SU-DHL-6 (cell line): ENCODE data around the gene MTCL1.

ENCODE experiments used
- H2AFZ ChIP-seq: fragments of 200-600 bp; sonication (generic); 2 replicates; pipeline ENCODE4 v1.6.1; 2014; ENCODE audit warnings: low read depth, mild to moderate bottlenecking, moderate library complexity, mixed read lengths, antibody characterized with exemption, low read length; ENCODE audit not compliant: severe bottlenecking
- H3F3A ChIP-seq: fragments of 200-600 bp; shearing (Covaris generic); 2 replicates; pipeline ENCODE4 v1.6.0; 2016; ENCODE audit warnings: antibody characterized with exemption, mild to moderate bottlenecking; ENCODE audit not compliant: insufficient read depth
- H3K27ac ChIP-seq: fragments of 200-600 bp; sonication (generic); 2 replicates; pipeline ENCODE4 v1.5.1; 2016; ENCODE audit warnings: low read depth, mild to moderate bottlenecking, low read length, moderate library complexity, mixed read lengths
- H3K27me3 ChIP-seq: fragments of 200-600 bp; sonication (generic), shearing (Covaris generic); 2 replicates; pipeline ENCODE4 v1.6.0; 2014; ENCODE audit warnings: mild to moderate bottlenecking, low read length
- H3K36me3 ChIP-seq: fragments of 200-600 bp; sonication (generic); 2 replicates; pipeline ENCODE4 v1.6.1; 2014; ENCODE audit warnings: mild to moderate bottlenecking, low read length, mixed read lengths
- H3K4me2 ChIP-seq: fragments of 300-600, 200-600 bp; shearing (Covaris generic), sonication (generic); 2 replicates; pipeline ENCODE4 v1.6.0; 2014; ENCODE audit warnings: low read length, low read depth, mild to moderate bottlenecking; ENCODE audit not compliant: poor library complexity, severe bottlenecking
- H3K4me3 ChIP-seq: fragments of 200-600 bp; sonication (generic); 2 replicates; pipeline ENCODE4 v1.5.1; 2014; ENCODE audit warnings: antibody characterized with exemption, low read length, mild to moderate bottlenecking, mixed read lengths; ENCODE audit not compliant: insufficient read depth, poor library complexity, severe bottlenecking
- H3K79me2 ChIP-seq: fragments of 200-600 bp; sonication (generic); 2 replicates; pipeline ENCODE4 v1.6.1; 2014; ENCODE audit warnings: mild to moderate bottlenecking, low read length, moderate library complexity; ENCODE audit not compliant: insufficient read depth
- H3K9ac ChIP-seq: fragments of 200-600 bp; sonication (generic); 2 replicates; pipeline ENCODE4 v1.7.0; 2014; ENCODE audit warnings: mild to moderate bottlenecking, low read length
- H3K9me2 ChIP-seq: fragments of 200-600 bp; sonication (generic); replicated peaks from 2 replicates; pipeline ENCODE4 v1.6.1; 2014; ENCODE audit warnings: low read length; ENCODE audit not compliant: insufficient read depth
- H3K9me3 ChIP-seq: fragments of 200-600 bp; sonication (generic); 2 replicates; pipeline ENCODE4 v1.6.1; 2014; ENCODE audit warnings: low read length, mixed read lengths; ENCODE audit not compliant: insufficient read depth
- H4K20me1 ChIP-seq: fragments of 200-600 bp; sonication (generic); 2 replicates; pipeline ENCODE4 v1.6.1; 2014; ENCODE audit warnings: low read depth, mild to moderate bottlenecking, antibody characterized with exemption, low read length, moderate library complexity, mixed read lengths
- EZH2phosphoT487 ChIP-seq: fragments of 200-600 bp; sonication (generic), shearing (Covaris generic); conservative IDR thresholded peaks from 2 replicates; pipeline ENCODE4 v1.6.1; 2018; ENCODE audit warnings: mild to moderate bottlenecking, antibody characterized with exemption, low read length, moderate library complexity, mixed read lengths
- TF ChIP-seq, protein P1 (sequence below): fragments of 200-600 bp; sonication (generic); IDR thresholded peaks from one replicate; pipeline ENCODE4 v1.5.1; 2017; ENCODE audit warnings: antibody characterized with exemption, mild to moderate bottlenecking, low read length, moderate library complexity; ENCODE audit not compliant: insufficient read depth, poor library complexity, severe bottlenecking

The MTCL1 gene

GRCh38 chr18:8833480-8833879 is 128.1 kb downstream of the MTCL1 start:
- Histone ChIP-seq H3K27ac (no peak overlapping the region), H3K27me3 (no peaks in the 10 kb centered on the region), H4K20me1 (no peaks in the 10 kb centered on the region), H3K79me2 (no peaks in the 10 kb centered on the region), H3K9ac (no peak overlapping the region), H3K4me2 (no peak overlapping the region), H3K9me3 (peaks cover 9% of the 10 kb centered on the region; the same call in 1 of the 2 replicates), H3K9me2 (no peaks in the 10 kb centered on the region), H3K36me3 (no peaks in the 10 kb centered on the region), H3F3A (no peaks in the 10 kb centered on the region), H2AFZ (no peak overlapping the region), H3K4me3 (no peak overlapping the region)
- TF ChIP-seq EZH2phosphoT487 = no peak
- TF ChIP-seq, protein P1, sequence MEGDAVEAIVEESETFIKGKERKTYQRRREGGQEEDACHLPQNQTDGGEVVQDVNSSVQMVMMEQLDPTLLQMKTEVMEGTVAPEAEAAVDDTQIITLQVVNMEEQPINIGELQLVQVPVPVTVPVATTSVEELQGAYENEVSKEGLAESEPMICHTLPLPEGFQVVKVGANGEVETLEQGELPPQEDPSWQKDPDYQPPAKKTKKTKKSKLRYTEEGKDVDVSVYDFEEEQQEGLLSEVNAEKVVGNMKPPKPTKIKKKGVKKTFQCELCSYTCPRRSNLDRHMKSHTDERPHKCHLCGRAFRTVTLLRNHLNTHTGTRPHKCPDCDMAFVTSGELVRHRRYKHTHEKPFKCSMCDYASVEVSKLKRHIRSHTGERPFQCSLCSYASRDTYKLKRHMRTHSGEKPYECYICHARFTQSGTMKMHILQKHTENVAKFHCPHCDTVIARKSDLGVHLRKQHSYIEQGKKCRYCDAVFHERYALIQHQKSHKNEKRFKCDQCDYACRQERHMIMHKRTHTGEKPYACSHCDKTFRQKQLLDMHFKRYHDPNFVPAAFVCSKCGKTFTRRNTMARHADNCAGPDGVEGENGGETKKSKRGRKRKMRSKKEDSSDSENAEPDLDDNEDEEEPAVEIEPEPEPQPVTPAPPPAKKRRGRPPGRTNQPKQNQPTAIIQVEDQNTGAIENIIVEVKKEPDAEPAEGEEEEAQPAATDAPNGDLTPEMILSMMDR = no peak

DNA sequence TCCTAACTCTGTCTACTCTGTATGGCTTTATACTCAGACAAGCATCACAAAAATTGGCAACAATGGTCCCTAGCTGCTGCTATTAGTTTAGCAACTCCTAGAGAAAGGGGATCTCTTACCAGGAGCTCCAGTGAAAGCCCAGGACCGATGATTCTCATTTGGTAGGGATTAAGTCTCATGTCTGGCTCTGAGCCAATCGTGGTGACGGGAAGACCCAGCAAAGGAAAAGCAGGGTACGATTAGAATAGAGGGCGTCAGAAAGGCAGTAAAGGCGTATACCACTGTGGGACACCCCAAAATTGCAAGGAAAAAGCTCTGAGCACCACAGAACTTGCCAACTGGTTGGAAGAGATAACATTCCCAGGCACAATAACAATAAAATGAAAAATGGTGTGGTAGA is 129.5 kb downstream of the MTCL1 start:
- Histone ChIP-seq H3K27ac (no peak overlapping the region), H3K9me2 (no peaks in the 10 kb centered on the region), H3K4me3 (no peak overlapping the region), H2AFZ (no peak overlapping the region), H3K9ac (no peak overlapping the region), H3F3A (no peaks in the 10 kb centered on the region), H3K79me2 (no peaks in the 10 kb centered on the region), H3K4me2 (no peak overlapping the region), H3K27me3 (no peaks in the 10 kb centered on the region), H3K9me3 (peaks cover 9% of the 10 kb centered on the region; the same call in 1 of the 2 replicates), H3K36me3 (no peaks in the 10 kb centered on the region), H4K20me1 (no peaks in the 10 kb centered on the region)
- no peak for TF ChIP-seq EZH2phosphoT487
- TF ChIP-seq, protein P1 = no peak

DNA sequence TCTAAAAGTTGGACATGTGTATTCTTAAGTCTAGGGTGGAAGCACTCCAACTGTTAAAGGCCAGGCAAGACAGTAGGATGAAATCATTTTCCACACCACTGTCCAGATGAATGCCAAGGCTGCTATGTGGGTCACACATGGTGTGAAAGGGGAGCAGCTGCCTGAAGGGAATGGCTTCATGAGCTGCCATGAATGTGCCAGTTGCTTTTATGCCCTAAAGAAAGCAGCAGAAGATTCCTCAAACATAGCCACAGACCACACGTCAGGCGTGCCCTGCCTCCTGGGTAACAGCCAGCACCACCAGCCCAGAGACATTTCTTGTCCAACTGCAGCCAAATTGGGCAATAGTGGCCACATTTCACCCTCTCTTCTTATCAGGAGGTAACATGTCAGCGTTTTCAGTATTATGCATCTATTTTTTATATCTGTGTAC is 130.2 kb downstream of the MTCL1 start:
- H3K27ac ChIP-seq = no peak overlapping the region
- no peaks in the 10 kb centered on the region for H3K79me2 ChIP-seq
- H2AFZ ChIP-seq = no peak overlapping the region
- H3K4me3 ChIP-seq = no peak overlapping the region
- H3F3A ChIP-seq = no peaks in the 10 kb centered on the region
- H3K9ac ChIP-seq = no peak overlapping the region
- no peaks in the 10 kb centered on the region for H4K20me1 ChIP-seq
- no peaks in the 10 kb centered on the region for H3K27me3 ChIP-seq
- H3K4me2 ChIP-seq = no peak overlapping the region
- TF ChIP-seq, protein P1 = no peak
- TF ChIP-seq EZH2phosphoT487 = no peak
- peaks cover 9% of the 10 kb centered on the region; the same call in 1 of the 2 replicates for H3K9me3 ChIP-seq
- no peaks in the 10 kb centered on the region for H3K9me2 ChIP-seq
- H3K36me3 ChIP-seq = no peaks in the 10 kb centered on the region
